Astrocyte of the cerebellum (primary cell): ENCODE measurements around the gene ZNF536.
"Not testable (repeated sequence)": the region's sequence is repeated elsewhere in the genome, so short reads cannot be mapped to it uniquely, and the experiment has no call there.

Experiments
- DNase-seq: peaks from one replicate; pipeline ENCODE4 v3.0.0-alpha.2; 2011; ENCODE audit warnings: low read depth
- H3K4me3 ChIP-seq: 2 replicates; pipeline ENCODE4 v1.5.1; 2011; ENCODE audit warnings: mild to moderate bottlenecking, low read depth, low read length, moderate library complexity
- in situ Hi-C: cut with HindIII; loops from 2 replicates; pipeline ENCODE4 v1.10.0; 2017; ENCODE audit warnings: low sequenced_read_pairs
- TF ChIP-seq, protein P1 (sequence below): IDR thresholded peaks from 2 replicates; pipeline ENCODE4 v1.5.1; 2012; ENCODE audit warnings: low read length, low read depth, moderate library complexity, mild to moderate bottlenecking; ENCODE audit errors: missing control alignments

The ZNF536 gene

DNA sequence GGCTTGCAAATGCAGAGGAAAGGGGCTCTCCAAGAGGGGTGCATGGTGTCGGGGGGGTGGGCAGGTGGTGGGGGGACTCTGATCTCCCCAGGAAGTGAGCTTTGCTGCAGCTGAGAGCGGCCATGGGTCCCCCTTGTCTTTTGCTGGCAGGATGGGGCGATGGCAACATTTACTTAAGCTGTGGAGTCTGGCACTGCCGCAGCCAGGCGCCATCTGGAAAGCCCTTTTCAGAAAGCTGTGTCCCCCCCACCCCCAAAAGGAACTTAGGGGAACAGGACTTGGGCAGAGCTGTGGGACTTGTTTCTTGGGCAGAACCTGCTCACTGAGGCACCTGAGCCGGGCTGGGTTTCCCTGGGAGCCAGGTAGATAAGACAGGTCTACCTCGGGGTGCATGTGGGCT lies 80.7 kb downstream of the ZNF536 start:
- TF ChIP-seq, protein P1, sequence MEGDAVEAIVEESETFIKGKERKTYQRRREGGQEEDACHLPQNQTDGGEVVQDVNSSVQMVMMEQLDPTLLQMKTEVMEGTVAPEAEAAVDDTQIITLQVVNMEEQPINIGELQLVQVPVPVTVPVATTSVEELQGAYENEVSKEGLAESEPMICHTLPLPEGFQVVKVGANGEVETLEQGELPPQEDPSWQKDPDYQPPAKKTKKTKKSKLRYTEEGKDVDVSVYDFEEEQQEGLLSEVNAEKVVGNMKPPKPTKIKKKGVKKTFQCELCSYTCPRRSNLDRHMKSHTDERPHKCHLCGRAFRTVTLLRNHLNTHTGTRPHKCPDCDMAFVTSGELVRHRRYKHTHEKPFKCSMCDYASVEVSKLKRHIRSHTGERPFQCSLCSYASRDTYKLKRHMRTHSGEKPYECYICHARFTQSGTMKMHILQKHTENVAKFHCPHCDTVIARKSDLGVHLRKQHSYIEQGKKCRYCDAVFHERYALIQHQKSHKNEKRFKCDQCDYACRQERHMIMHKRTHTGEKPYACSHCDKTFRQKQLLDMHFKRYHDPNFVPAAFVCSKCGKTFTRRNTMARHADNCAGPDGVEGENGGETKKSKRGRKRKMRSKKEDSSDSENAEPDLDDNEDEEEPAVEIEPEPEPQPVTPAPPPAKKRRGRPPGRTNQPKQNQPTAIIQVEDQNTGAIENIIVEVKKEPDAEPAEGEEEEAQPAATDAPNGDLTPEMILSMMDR, result no peak
- in situ Hi-C loops, result no loop called here

DNA sequence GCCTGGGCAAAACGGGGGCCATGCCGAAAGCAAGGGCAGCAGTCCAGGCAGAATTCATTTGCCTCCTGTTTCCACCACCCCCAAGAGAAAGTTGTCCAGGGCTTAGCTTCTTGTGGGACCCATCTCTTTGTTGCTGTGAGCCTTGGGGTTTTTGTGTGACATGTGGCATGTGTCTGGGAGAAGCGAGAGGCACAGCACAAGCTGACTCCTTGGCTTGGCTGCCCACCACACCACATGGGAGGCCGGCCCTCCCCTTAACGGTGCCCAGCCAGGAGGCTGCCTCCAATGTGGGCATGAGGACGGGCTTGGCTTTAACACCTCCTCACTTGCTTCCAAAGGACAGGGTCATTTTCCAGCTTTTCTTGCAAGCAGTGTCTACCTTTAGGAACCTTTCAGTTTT lies 81.6 kb downstream of the ZNF536 start:
- TF ChIP-seq, protein P1, result no peak
- no peak overlapping the region for H3K4me3 ChIP-seq
- in situ Hi-C loops, result no loop called here
- DNase-seq, result no peak

More for the DNA sequence above, 80.7 kb downstream of the ZNF536 start:
- H3K4me3 ChIP-seq, result no peak overlapping the region
- no peak for DNase-seq

DNA sequence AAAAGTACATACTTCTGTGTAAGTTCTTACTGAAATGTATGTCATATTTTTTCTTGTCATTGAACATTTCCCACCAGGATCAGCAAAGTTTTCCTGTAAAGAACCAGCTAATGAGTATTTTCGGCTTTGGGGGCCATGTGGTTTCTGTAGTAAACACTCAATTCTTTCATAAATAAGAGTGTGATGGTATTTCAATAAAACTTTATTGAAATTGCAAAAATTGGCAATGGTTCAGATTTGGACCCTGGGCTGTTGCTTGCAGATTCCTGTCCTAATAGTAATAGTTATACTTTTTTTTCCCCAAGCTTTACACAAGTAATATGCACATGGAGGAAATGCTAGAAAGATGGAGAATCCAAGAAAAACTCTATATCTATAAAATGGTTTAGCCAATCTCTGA lies 83.7 kb downstream of the ZNF536 start:
- TF ChIP-seq, protein P1, result no peak
- in situ Hi-C loops, result no loop called here
- no peak overlapping the region for H3K4me3 ChIP-seq
- DNase-seq, result no peak

DNA sequence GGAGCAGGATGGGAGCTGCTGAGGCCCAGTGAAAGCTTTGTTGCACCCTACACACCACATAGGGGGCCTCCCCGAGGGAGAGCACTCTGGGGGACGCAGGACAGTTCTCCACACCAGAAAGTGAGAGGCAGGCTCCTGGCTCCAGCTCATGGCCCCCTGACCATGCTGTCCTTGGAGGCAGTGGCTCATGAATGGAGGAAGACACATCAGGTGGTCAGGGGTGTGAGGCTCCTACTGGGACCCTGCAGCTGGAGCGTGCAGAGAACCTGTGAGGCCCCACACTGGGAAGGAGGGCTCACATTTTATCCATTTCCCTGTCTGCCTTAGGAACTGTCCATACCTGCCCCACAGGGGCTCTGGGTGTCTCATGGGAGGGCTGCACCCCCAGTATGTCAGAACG lies 85.3 kb downstream of the ZNF536 start:
- TF ChIP-seq, protein P1, result no peak
- no peak for DNase-seq
- H3K4me3 ChIP-seq, result no peak overlapping the region
- in situ Hi-C loops, result no loop called here

DNA sequence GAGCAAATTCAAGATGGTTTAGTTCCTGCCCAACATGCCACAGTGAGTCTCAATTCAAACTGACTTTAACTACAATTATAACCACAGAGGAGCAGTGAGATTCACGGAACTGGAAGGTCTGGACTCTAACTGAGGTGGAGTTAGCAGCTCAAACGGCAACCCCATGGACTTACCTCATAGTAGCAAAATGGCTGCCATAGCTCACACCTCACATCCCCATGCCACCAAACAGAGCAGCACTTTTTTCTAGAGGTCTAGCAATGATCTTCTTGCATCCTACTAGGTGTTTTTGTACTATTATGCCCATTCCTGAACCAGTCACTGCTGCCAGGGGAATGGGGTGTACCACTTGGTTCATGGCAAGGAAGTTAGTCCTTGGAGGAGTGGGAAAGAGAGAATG lies 87.7 kb downstream of the ZNF536 start:
- no peak for DNase-seq
- no peak overlapping the region for H3K4me3 ChIP-seq
- TF ChIP-seq, protein P1, result no peak
- in situ Hi-C loops, result no loop called here

DNA sequence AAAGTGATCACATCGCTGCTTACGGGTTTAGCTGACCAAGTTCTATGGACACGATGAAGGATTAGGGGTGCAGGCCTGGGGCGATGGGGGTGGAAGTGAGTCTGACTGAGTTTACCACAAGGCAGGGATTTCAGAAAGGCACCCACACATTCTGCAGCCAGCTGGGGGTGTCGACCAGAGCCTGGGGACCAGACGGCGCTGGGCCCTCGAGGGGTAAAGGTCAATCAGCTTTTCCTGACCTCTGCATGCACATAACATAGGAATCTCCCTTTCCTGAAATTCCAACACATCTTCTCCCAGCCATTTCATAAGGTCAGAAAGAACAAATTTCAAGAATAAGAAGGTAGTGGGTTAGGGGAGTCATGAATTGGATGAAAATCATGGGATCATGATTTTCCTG lies 92.0 kb downstream of the ZNF536 start:
- in situ Hi-C loops, result no loop called here
- no peak for DNase-seq
- TF ChIP-seq, protein P1, result no peak
- H3K4me3 ChIP-seq, result no peak overlapping the region

DNA sequence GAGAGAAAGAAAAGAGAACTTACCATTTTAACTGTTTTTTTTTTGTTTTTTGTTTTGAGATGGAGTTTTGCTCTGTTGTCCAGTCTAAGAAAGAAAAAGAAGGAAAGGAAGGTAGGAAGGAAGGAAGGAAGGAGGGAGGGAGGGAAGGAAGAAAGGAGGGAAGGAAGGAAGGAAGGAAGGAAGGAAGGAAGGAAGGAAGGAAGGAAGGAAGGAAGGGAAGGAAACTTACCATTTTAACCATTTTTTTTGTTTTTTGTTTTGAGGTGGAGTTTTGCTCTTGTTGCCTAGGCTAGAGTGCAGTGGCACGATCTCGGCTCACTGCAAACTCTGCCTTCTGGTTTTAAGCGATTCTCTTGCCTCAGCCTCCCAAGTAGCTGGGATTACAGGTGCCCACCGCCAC lies 94.4 kb downstream of the ZNF536 start:
- in situ Hi-C loops, DNase-seq, H3K4me3 ChIP-seq: not testable (repeated sequence)
